GM12878 (cell line): ENCODE results near the gene ING4. TPM values are rescaled to one million over a fixed set of nuclear protein-coding genes. Genes with fewer than 3 reads are reported as not detected.

Source experiments
- ATF3 ChIP-seq: IDR thresholded peaks from 2 replicates; pipeline ENCODE4 v1.6.1; 2011; ENCODE audit warnings: low read depth, mild to moderate bottlenecking, low read length, moderate library complexity, borderline replicate concordance; ENCODE audit errors: extremely low read depth
- BACH1 ChIP-seq: fragments of 450-650 bp; IDR thresholded peaks from 2 replicates; pipeline ENCODE4 v1.6.1; 2017; ENCODE audit warnings: mild to moderate bottlenecking, borderline replicate concordance
- BHLHE40 ChIP-seq, 2 experiments: fragments of 450-650 bp in 1 of 2; IDR thresholded peaks; 2 replicates each; pipeline ENCODE4 v1.6.1; 2011 to 2017; ENCODE audit warnings: low read depth in 2 of 2, borderline replicate concordance in 1 of 2, improper control_type of control experiment in 1 of 2, low read length in 1 of 2, mild to moderate bottlenecking in 1 of 2
- CHD1 ChIP-seq: IDR thresholded peaks from 2 replicates; pipeline ENCODE4 v1.6.1; 2012; ENCODE audit warnings: low read depth, low read length, improper control_type of control experiment
- CHD4 ChIP-seq: fragments of 200-600 bp; sonication (generic); IDR thresholded peaks from 2 replicates; pipeline ENCODE4 v1.6.1; 2016; ENCODE audit warnings: mild to moderate bottlenecking
- EED ChIP-seq: sonication (generic); IDR thresholded peaks from 2 replicates; pipeline ENCODE4 v1.6.1; 2016; ENCODE audit warnings: antibody characterized with exemption, low read depth
- ESRRA ChIP-seq: IDR thresholded peaks from 2 replicates; pipeline ENCODE4 v1.6.1; 2012; ENCODE audit warnings: mild to moderate bottlenecking, low read length, improper control_type of control experiment
- JUNB ChIP-seq: IDR thresholded peaks from 2 replicates; pipeline ENCODE4 v1.6.1; 2016; ENCODE audit warnings: antibody characterized with exemption, mild to moderate bottlenecking
- MEF2A ChIP-seq: IDR thresholded peaks from 2 replicates; pipeline ENCODE4 v1.6.1; 2011; ENCODE audit warnings: low read depth, mild to moderate bottlenecking, low read length, moderate library complexity; ENCODE audit not compliant: insufficient read depth
- NR2C1 ChIP-seq: fragments of 450-650 bp; IDR thresholded peaks from 2 replicates; pipeline ENCODE4 v1.6.1; 2017; ENCODE audit warnings: antibody characterized with exemption, mild to moderate bottlenecking, moderate library complexity
- NR2F1 ChIP-seq: fragments of 450-650 bp; conservative IDR thresholded peaks from 2 replicates; pipeline ENCODE4 v1.6.1; 2017; ENCODE audit warnings: mild to moderate bottlenecking
- PAX5 ChIP-seq: IDR thresholded peaks from 2 replicates; pipeline ENCODE4 v1.6.1; 2011; ENCODE audit warnings: low read depth, low read length, borderline replicate concordance
- POLR2AphosphoS2 ChIP-seq: IDR thresholded peaks from 2 replicates; pipeline ENCODE4 v1.6.1; 2011; ENCODE audit warnings: low read depth, mild to moderate bottlenecking, low read length, improper control_type of control experiment, moderate library complexity
- POU2F2 ChIP-seq: IDR thresholded peaks from 3 replicates; pipeline ENCODE4 v1.6.1; 2011; ENCODE audit warnings: low read depth, mild to moderate bottlenecking, low read length, borderline replicate concordance
- RUNX3 ChIP-seq: IDR thresholded peaks from 2 replicates; pipeline ENCODE4 v1.6.1; 2012; ENCODE audit warnings: low read length, inconsistent platforms
- SMAD1 ChIP-seq: fragments of 450-650 bp; IDR thresholded peaks from 2 replicates; pipeline ENCODE4 v1.6.1; 2018; ENCODE audit warnings: mild to moderate bottlenecking, low read depth; ENCODE audit not compliant: partially characterized antibody
- SP1 ChIP-seq: IDR thresholded peaks from one replicate; pipeline ENCODE4 v1.6.1; 2011; ENCODE audit warnings: low read depth, low read length
- SUZ12 ChIP-seq: fragments of 200-600 bp; sonication (generic); IDR thresholded peaks from one replicate; pipeline ENCODE4 v1.6.1; 2018; ENCODE audit warnings: antibody characterized with exemption, mild to moderate bottlenecking; ENCODE audit not compliant: unreplicated experiment
- ZBTB4 ChIP-seq: fragments of 450-650 bp; formaldehyde crosslinking; IDR thresholded peaks from 2 replicates; pipeline ENCODE4 v1.4.0; 2022; ENCODE audit warnings: mild to moderate bottlenecking, moderate library complexity
- polyA plus RNA-seq, 11 experiments: library from polyadenylated mRNA; depleted of rRNA in 4 of 11; unstranded in 6 of 11; stranded (reverse) in 5 of 11; fragments of >200 nt; fragmentation: Nextera tagmentation in 4 of 11; fragmentation: Illumina TruSeq in 1 of 11; extraction: Ambion mirVana in 4 of 11; extraction: Trizol in 1 of 11; gene quantifications; 1 replicate in 1 of 11; 2 replicates in 10 of 11; pipeline versions ENCODE4 v1.2.1 to v1.2.3, GENCODE V29; 2011 to 2016; ENCODE audit warnings: inconsistent platforms in 2 of 11, missing spikeins in 2 of 11, low read depth in 1 of 11
- total RNA-seq, 4 experiments: library from RNA; depleted of rRNA in 3 of 4; stranded (reverse); fragments of >200 nt in 3 of 4; fragmentation: Illumina TruSeq in 1 of 4; extraction: Trizol in 1 of 4; gene quantifications; 2 replicates each; pipeline versions ENCODE4 v1.2.1 to v1.2.3, GENCODE V29; 2013 to 2021
- TF ChIP-seq, protein P1 (sequence below): fragments of 450-650 bp; IDR thresholded peaks from 2 replicates; pipeline ENCODE4 v1.6.1; 2017; ENCODE audit warnings: antibody characterized with exemption, mild to moderate bottlenecking, moderate library complexity
- TF ChIP-seq, protein P2 (sequence below): fragments of 150-350 bp; IDR thresholded peaks from 2 replicates; pipeline ENCODE4 v1.6.1; 2016; ENCODE audit warnings: low read depth, low read length

ING4 gene
- total and polyA plus RNA-seq, 10 of the 15 experiments (the other 5 are each of a cell fraction or from before 2014, with no cell fraction given) = 7.2 to 53.9 (median 21.8) TPM

DNA sequence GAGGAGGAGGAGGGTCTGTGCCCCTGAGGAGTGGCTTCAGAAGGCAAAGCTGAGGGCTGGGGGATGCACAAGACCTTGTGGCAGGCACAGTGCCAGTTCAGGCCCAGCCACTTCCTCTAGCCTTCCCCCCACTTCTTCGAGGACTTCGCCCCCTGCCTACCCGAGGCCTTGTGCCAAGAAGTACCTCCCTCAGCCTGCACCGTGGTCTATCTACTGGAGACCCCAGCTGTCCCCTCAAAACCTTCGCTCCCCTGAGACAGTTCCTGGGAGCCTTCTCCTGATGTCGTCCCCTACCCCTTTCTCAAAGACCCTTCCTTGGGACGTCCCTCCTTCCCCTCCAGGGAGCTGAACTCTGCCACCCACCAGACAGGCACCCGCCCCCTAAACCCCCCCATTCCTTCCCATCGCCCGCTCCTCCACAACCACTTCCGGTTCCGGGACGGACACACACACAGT is 25.7 kb upstream of the ING4 start (continued):
- TF ChIP-seq ATF3 (no peak), CHD1 (no peak), NR2F1 (no peak), SP1 (no peak), CHD4 (no peak), PAX5 (no peak), SMAD1 (no peak), ZBTB4 (CRISPR knock-in tag) (no peak), RUNX3 (peak; percentile 82), ESRRA (no peak), POLR2AphosphoS2 (no peak), NR2C1 (no peak), EED (no peak), SUZ12 (no peak), BHLHE40 (IDR thresholded peaks at IDR 0.05; ENCODE audit: borderline replicate concordance in 1 of 2, low read depth in 2 of 2, low read length in 1 of 2) (peak in 1 of 2 experiments; percentile 59; a peak in 2 of 4 replicates), JUNB (no peak), POU2F2 (no peak), BACH1 (no peak), MEF2A (no peak)
- TF ChIP-seq, protein P1, sequence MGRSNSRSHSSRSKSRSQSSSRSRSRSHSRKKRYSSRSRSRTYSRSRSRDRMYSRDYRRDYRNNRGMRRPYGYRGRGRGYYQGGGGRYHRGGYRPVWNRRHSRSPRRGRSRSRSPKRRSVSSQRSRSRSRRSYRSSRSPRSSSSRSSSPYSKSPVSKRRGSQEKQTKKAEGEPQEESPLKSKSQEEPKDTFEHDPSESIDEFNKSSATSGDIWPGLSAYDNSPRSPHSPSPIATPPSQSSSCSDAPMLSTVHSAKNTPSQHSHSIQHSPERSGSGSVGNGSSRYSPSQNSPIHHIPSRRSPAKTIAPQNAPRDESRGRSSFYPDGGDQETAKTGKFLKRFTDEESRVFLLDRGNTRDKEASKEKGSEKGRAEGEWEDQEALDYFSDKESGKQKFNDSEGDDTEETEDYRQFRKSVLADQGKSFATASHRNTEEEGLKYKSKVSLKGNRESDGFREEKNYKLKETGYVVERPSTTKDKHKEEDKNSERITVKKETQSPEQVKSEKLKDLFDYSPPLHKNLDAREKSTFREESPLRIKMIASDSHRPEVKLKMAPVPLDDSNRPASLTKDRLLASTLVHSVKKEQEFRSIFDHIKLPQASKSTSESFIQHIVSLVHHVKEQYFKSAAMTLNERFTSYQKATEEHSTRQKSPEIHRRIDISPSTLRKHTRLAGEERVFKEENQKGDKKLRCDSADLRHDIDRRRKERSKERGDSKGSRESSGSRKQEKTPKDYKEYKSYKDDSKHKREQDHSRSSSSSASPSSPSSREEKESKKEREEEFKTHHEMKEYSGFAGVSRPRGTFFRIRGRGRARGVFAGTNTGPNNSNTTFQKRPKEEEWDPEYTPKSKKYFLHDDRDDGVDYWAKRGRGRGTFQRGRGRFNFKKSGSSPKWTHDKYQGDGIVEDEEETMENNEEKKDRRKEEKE = no peak
- TF ChIP-seq, protein P2, sequence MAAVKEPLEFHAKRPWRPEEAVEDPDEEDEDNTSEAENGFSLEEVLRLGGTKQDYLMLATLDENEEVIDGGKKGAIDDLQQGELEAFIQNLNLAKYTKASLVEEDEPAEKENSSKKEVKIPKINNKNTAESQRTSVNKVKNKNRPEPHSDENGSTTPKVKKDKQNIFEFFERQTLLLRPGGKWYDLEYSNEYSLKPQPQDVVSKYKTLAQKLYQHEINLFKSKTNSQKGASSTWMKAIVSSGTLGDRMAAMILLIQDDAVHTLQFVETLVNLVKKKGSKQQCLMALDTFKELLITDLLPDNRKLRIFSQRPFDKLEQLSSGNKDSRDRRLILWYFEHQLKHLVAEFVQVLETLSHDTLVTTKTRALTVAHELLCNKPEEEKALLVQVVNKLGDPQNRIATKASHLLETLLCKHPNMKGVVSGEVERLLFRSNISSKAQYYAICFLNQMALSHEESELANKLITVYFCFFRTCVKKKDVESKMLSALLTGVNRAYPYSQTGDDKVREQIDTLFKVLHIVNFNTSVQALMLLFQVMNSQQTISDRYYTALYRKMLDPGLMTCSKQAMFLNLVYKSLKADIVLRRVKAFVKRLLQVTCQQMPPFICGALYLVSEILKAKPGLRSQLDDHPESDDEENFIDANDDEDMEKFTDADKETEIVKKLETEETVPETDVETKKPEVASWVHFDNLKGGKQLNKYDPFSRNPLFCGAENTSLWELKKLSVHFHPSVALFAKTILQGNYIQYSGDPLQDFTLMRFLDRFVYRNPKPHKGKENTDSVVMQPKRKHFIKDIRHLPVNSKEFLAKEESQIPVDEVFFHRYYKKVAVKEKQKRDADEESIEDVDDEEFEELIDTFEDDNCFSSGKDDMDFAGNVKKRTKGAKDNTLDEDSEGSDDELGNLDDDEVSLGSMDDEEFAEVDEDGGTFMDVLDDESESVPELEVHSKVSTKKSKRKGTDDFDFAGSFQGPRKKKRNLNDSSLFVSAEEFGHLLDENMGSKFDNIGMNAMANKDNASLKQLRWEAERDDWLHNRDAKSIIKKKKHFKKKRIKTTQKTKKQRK = no peak
